HUES64 (cell line): ENCODE data around the gene UNC79.

Experiments
- H3K27ac ChIP-seq: 2 replicates; pipeline ENCODE4 v1.7.0; 2013; ENCODE audit warnings: low read depth, low read length, inconsistent platforms
- H3K27me3 ChIP-seq: 2 replicates; pipeline ENCODE4 v1.6.1; 2013; ENCODE audit warnings: mild to moderate bottlenecking, low read length; ENCODE audit not compliant: insufficient read depth
- H3K36me3 ChIP-seq: 2 replicates; pipeline ENCODE4 v1.6.1; 2013; ENCODE audit warnings: mild to moderate bottlenecking, low read length; ENCODE audit not compliant: insufficient read depth
- H3K4me1 ChIP-seq: 2 replicates; pipeline ENCODE4 v1.6.1; 2013; ENCODE audit warnings: mild to moderate bottlenecking, low read length, moderate library complexity; ENCODE audit not compliant: insufficient read depth
- H3K4me3 ChIP-seq: 2 replicates; pipeline ENCODE4 v1.5.1; 2013; ENCODE audit warnings: mild to moderate bottlenecking, low read length, moderate library complexity
- H3K9ac ChIP-seq: 2 replicates; pipeline ENCODE4 v1.6.1; 2013; ENCODE audit warnings: mild to moderate bottlenecking, low read depth, low read length
- H3K9me3 ChIP-seq: 2 replicates; pipeline ENCODE4 v1.6.1; 2013; ENCODE audit warnings: low read depth, low read length; ENCODE audit not compliant: insufficient read depth
- WGBS: fragments of 150-250, 120-280 bp; methylation state at CpG from one replicate; pipeline ENCODE4 v1.1.7; 2013; ENCODE audit warnings: missing lambda C conversion rate; 5-methylcytosine and 5-hydroxymethylcytosine counted together

Gene UNC79

DNA sequence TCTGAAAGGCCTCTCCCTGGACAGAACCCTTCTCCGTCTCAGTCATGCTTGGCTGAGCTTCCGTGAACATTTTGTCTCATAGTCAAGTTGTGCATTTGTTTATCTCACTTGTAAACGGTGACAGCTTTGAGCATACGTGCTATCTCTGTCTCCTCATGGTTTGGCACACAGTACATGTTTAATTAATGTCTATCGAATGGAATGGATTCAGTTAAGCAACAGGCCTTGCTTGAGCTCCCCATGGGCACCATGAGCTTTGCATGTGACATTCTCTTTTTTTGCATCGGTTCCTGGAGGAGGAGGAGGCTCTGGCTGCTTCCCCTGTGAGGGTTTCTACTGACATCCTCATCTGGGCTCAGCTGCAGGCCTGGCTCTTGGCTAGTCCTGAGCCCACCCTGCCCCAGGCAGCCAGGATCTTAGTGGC, 277.6 kb downstream of the UNC79 start:
- Histone ChIP-seq H3K4me1 (peaks cover 13% of the 10 kb centered on the region), H3K36me3 (no peaks in the 10 kb centered on the region), H3K27me3 (no peaks in the 10 kb centered on the region), H3K4me3 (no peak overlapping the region), H3K27ac (no peak overlapping the region), H3K9ac (no peak overlapping the region), H3K9me3 (no peaks in the 10 kb centered on the region)
- WGBS = 94% methylated on average over 6 of the region's 6 CpGs

DNA sequence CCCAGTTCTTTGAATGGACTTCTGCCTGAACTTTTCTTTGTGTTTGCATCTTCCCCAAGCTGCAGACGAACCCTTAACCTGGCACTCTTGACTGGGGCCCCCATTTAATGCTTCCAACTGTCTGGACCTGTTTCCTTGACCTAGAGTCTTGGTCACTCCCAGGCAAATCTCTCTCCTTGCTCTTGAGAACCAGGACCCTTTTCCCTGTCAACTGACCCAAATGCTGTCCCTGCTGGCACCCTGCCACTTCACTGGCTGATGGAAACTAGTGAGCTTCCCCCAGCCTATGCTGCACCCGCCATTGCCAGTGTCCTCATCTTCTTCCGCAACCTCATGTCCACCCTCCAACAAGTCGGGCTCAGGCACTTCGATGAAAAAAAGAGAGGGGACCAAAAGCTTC, 278.1 kb downstream of the UNC79 start:
- H3K4me1 ChIP-seq = peaks cover 14% of the 10 kb centered on the region
- no peaks in the 10 kb centered on the region for H3K9me3 ChIP-seq
- H3K9ac ChIP-seq = no peak overlapping the region
- no peaks in the 10 kb centered on the region for H3K36me3 ChIP-seq
- no peaks in the 10 kb centered on the region for H3K27me3 ChIP-seq
- 88% methylated on average over 5 of the region's 5 CpGs for WGBS
- no peak overlapping the region for H3K27ac ChIP-seq
- H3K4me3 ChIP-seq = no peak overlapping the region

DNA sequence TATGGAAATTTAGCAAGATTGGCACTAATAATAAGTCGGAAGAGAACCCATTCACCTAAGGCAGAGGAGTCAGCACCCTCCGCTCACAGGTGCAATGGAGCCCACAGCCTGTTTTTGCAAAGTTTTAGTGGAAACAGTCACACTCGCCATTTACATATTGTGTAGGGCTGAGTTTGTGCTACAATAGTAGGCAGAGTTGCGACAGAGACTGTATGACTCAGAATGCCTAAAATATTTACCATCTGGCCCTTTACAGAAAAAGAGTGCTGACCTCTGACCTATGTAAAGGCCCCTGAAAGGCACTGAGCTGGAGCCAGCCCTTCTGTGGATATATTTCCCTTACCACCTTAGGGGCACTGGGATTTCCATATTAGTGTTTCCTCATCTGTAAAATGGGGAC, 278.5 kb downstream of the UNC79 start:
- Histone ChIP-seq H3K9me3 (no peaks in the 10 kb centered on the region), H3K4me3 (no peak overlapping the region), H3K36me3 (no peaks in the 10 kb centered on the region), H3K9ac (no peak overlapping the region), H3K27ac (no peak overlapping the region), H3K4me1 (peaks cover 14% of the 10 kb centered on the region), H3K27me3 (no peaks in the 10 kb centered on the region)
- 93% methylated on average over 4 of the region's 4 CpGs for WGBS

DNA sequence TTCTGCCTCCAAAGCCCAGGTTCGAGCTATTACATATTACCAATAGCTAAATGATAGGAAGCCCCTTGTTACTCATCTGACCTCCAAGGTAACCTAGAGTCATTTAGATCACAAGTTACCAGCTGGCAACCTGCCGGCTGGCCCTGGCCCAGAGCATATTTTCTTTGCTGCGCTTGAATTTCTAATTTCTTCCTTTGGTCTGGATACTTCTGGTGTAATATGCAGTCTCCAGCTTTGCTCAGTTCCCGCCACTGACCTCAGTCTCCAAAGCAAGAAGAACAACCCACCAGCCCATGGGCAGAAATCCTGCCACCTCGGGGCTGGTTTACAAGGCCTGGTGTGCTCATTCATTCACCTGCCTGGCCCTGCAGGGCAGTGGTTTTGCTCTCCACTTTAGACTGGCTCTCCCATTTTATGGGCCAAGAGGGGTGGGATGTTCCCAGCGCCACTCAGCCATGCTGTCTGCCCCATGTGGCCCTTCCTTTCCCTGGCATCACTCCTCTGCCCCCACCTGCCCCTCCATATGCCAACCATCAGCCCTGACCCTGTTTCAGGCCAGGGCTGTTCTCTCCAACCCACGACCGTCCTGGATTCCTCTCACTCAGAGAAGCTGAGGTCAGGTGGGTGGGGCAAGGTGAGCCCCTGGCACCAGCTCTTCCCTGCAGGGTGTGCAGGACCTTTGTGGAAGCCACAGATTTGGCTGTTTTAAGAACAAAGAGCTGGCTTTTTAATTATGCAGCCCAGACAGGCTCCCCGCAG, 281.5 kb downstream of the UNC79 start:
- H3K4me1 ChIP-seq = peaks cover 14% of the 10 kb centered on the region
- WGBS = 80% methylated on average over 9 of the region's 9 CpGs
- no peak overlapping the region for H3K9ac ChIP-seq
- H3K9me3 ChIP-seq = no peaks in the 10 kb centered on the region
- no peak overlapping the region for H3K27ac ChIP-seq
- H3K27me3 ChIP-seq = no peaks in the 10 kb centered on the region
- H3K4me3 ChIP-seq = no peak overlapping the region
- no peaks in the 10 kb centered on the region for H3K36me3 ChIP-seq

DNA sequence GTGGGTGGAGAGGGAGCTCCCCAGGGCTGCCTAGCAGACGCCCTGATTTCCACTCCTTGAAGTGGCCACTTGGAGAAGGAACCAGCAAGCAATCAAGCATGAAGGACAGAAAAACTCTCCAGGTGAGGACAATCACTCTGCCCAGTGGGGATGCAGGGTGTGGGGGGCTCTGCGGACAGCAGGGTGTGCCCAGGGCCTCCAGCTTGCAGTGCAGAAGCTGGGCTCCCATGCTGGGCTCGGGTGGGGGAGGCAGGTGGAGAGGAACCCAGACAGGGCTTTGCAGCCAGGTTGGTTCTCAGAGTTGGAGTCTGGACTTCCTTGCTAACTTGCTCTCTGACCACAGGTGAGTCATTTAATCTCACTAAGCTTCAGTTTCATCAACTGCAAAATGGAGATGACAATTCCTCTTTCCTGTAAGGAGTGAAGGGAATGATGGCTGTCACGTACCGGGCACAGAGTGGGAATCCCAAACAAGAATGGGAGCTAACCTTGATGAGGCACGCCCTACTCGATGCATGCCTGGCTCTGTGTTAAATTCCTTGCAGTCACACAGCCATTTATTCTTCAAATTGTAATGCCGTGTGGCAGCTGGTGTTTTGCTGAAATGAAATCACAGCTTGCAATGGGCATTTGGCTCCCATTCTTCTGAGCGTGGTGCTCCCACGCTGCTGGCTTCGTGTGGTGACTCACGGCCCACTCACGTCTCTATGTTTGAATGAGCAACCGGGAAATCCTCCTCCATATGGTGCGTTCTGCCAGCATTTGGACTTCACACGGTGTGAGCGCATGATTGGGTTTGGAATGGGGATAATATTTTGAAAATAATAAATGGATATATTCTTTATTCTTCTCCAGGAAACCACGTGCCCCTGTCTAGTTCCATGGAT, 282.3 kb downstream of the UNC79 start:
- Histone ChIP-seq H3K4me1 (peaks cover 14% of the 10 kb centered on the region), H3K36me3 (no peaks in the 10 kb centered on the region), H3K9ac (no peak overlapping the region), H3K27me3 (no peaks in the 10 kb centered on the region), H3K9me3 (no peaks in the 10 kb centered on the region), H3K27ac (no peak overlapping the region), H3K4me3 (no peak overlapping the region)
- 89% methylated on average over 17 of the region's 18 CpGs for WGBS

DNA sequence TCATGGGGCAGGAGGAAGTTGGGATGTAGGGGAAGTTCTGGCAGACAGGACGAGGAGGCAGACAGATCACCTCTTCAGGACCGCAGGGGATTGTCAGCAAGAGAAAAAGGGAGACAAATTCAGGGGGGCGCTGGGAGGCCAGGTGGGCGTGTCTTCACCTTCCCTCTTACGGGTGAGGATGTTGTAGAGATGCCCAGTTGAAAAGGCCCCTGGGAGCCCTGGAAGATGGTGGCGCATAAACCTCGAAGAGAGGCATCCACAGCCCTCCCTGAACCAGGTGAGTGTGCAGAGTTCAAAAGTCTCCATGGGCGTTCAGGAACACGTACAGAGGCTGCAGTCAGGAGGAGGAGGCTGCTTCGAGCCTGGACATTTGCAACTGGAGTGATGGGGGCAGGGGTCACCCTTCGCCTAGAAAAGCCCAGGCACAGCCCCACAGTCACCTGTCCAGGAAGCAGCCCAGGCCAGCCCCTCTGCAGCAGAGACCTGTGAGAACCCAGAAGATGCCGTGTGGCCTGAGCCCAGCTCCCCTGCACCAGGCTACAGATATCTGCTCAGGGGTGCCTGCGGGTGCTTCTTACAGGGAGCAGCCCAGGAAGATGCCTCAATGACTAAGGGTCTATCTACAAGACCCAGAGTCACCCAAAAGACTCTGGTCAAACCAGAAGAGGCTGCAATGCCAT, 283.1 kb downstream of the UNC79 start:
- Histone ChIP-seq H3K4me3 (no peak overlapping the region), H3K36me3 (no peaks in the 10 kb centered on the region), H3K9me3 (no peaks in the 10 kb centered on the region), H3K27me3 (no peaks in the 10 kb centered on the region), H3K4me1 (peaks cover 14% of the 10 kb centered on the region), H3K9ac (no peak overlapping the region), H3K27ac (no peak overlapping the region)
- WGBS = 87% methylated on average over 13 of the region's 13 CpGs

DNA sequence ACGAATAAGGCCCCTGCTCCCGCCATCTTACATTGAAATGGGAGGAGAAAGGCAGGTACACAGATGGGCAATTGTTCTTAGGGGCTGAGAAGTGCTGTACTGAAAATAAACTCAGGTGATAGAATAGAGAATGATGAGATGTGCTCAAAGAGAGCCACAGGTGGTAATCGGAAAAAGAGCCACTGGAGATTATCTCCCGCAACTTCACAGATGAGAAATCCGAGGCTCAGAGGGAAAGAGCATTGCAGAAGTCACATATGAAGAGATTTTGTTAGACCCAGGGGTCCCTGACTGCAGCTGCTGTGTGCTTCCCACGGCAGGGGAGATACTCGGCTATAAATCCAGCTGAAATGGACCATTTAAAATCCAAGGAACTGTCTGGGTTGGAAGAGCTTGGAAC, 283.9 kb downstream of the UNC79 start:
- no peaks in the 10 kb centered on the region for H3K27me3 ChIP-seq

DNA sequence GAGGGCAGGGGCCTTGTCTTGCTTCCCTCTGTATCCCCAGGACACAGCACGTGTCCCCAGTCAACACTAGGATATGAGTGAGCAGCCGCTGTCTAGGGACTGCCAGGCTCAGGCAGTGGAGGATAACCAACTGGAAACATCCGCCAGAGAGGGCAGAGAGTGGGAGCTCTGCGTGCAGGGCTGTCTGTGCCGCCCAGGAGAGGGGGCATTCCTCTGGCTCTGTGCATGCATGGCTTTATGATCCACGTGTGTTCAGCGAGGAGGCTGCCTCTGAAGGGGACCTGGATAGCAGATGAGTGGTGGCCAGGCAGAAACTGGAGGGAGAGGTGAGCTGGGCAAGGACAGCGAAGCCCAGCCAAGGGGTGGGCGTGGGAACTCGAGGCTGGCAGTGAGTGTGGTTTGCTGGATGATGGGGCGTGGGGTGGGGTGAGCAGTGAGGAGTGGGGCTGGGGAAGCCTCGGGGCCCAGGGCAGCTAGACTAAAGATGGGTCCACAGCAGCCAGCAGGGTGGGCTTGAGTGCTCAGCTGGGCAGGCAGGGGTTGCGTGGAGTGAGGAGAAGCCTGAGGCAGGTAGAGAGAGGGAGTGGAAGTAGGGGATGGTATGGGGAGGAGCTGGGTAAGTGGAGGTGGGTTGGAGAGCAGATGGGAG, 284.7 kb downstream of the UNC79 start:
- Histone ChIP-seq H3K9ac (no peak overlapping the region), H3K27me3 (no peaks in the 10 kb centered on the region), H3K36me3 (no peaks in the 10 kb centered on the region), H3K27ac (no peak overlapping the region), H3K9me3 (no peaks in the 10 kb centered on the region), H3K4me1 (peaks cover 14% of the 10 kb centered on the region), H3K4me3 (no peak overlapping the region)
- 91% methylated on average over 13 of the region's 13 CpGs for WGBS

More for the DNA sequence above, 283.9 kb downstream of the UNC79 start:
- no peaks in the 10 kb centered on the region for H3K36me3 ChIP-seq
- peaks cover 14% of the 10 kb centered on the region for H3K4me1 ChIP-seq
- H3K27ac ChIP-seq = no peak overlapping the region
- WGBS = 92% methylated on average over 7 of the region's 7 CpGs
- H3K9me3 ChIP-seq = no peaks in the 10 kb centered on the region
- H3K9ac ChIP-seq = no peak overlapping the region
- no peak overlapping the region for H3K4me3 ChIP-seq

DNA sequence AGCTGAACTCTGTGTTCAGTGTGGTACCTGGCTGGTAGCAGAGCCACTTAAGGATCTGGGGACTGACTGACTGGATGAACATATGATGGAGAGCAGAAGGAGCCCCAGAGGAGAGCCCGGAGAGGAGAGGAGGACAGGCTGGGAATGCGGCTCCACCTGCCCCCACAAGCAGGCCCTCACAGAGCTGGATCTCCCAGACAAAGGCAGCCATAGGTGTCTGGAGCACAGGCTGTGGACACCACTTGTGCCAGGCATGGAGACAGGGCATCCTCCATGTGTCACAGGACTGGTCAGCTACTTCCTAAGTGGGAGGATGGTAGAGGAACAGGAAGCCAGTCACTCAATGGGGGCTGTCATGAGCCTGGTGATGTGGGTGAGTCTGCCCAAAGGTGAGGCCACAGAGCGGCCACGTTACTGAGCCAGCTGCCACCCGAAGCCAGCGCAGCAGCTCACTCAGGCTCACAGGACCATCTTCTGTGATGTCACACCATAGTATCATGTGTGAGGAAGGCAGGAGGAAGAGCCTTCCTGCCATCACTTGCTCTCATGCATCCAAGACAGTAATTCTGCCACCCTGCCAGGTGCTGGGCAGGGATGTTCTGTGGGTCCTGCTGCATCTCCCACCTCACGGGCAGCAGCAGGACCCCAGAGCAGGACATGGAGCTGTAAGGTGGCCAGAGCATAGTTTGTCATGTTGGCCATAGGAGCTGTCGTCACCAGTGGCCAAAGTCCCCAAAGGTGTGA, 285.4 kb downstream of the UNC79 start:
- no peak overlapping the region for H3K9ac ChIP-seq
- WGBS = 93% methylated on average over 8 of the region's 8 CpGs

More for the DNA sequence above, 285.4 kb downstream of the UNC79 start:
- H3K27ac ChIP-seq = no peak overlapping the region
- no peaks in the 10 kb centered on the region for H3K9me3 ChIP-seq
- H3K27me3 ChIP-seq = no peaks in the 10 kb centered on the region
- H3K36me3 ChIP-seq = no peaks in the 10 kb centered on the region
- H3K4me3 ChIP-seq = no peak overlapping the region
- peaks cover 14% of the 10 kb centered on the region for H3K4me1 ChIP-seq
